Dendritic cell treated with granulocyte-macrophage colony-stimulating factor and Interleukin-4, amounts not matched to agents 40 ng/mL and 50 ng/mL, for 4 days (primary cell): ENCODE measurements around the gene POFUT1.
"Not testable (repeated sequence)": the region's sequence is repeated elsewhere in the genome, so short reads cannot be mapped to it uniquely, and the experiment has no call there.

Experiments
- H3K27ac Mint-ChIP-seq: one replicate; pipeline ENCODE4 v1.8.0; 2022; ENCODE audit warnings: mild to moderate bottlenecking, mixed read lengths
- H3K27me3 Mint-ChIP-seq: one replicate; pipeline ENCODE4 v1.8.0; 2022; ENCODE audit warnings: mild to moderate bottlenecking, mixed read lengths
- H3K36me3 Mint-ChIP-seq: one replicate; pipeline ENCODE4 v1.8.0; 2022; ENCODE audit warnings: low read depth, mixed read lengths
- H3K4me1 Mint-ChIP-seq: one replicate; pipeline ENCODE4 v1.8.0; 2022; ENCODE audit warnings: low read depth, mixed read lengths
- H3K4me3 Mint-ChIP-seq: one replicate; pipeline ENCODE4 v1.8.0; 2022; ENCODE audit warnings: mild to moderate bottlenecking, moderate library complexity, mixed read lengths
- H3K9me3 Mint-ChIP-seq: one replicate; pipeline ENCODE4 v1.8.0; 2022; ENCODE audit warnings: mixed read lengths
- intact Hi-C: fragments of 100-400 bp; cut with micrococcal nuclease; formaldehyde crosslinking; loops from one replicate; pipeline ENCODE4 v1.15.0; 2022

POFUT1 gene

GRCh38 chr20:32193336-32193735, 14.3 kb upstream of the POFUT1 start:
- intact Hi-C loops, H3K9me3 Mint-ChIP-seq, H3K27ac Mint-ChIP-seq, H3K4me3 Mint-ChIP-seq: not testable (repeated sequence)
- peaks cover 15% of the 10 kb centered on the region for H3K27me3 Mint-ChIP-seq
- H3K4me1 Mint-ChIP-seq = peaks cover 42% of the 10 kb centered on the region
- H3K36me3 Mint-ChIP-seq = peaks cover 54% of the 10 kb centered on the region

DNA sequence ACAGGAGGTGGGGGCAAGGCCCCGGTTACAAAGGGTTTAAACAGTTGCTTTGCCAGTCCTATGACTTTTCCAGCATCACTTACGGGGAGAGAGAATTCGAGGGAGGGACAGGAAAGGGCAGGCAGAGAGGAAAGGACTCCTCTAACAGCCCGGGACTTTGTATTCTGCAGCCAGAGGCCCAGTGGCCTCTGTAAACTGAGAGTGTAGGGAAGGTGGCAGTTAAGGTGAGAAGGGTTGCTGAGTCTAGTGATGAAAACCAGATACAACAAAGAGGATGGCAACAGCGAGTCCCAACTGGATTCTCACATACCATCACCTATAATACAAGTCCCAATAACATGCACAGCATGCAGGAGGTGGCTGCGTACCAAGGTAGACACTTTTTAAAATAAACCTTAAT, 13.7 kb upstream of the POFUT1 start:
- Mint-ChIP-seq H3K4me3 (no peak overlapping the region), H3K9me3 (no peaks in the 10 kb centered on the region), H3K27me3 (peaks cover 13% of the 10 kb centered on the region), H3K4me1 (peaks cover 48% of the 10 kb centered on the region), H3K36me3 (peaks cover 56% of the 10 kb centered on the region), H3K27ac (no peak overlapping the region)
- intact Hi-C loops = no loop called here

GRCh38 chr20:32195581-32195980, 12.1 kb upstream of the POFUT1 start:
- H3K36me3 Mint-ChIP-seq = peaks cover 72% of the 10 kb centered on the region
- H3K4me1 Mint-ChIP-seq = peaks cover 60% of the 10 kb centered on the region

GRCh38 chr20:32196613-32197012, 11.1 kb upstream of the POFUT1 start:
- H3K4me1 Mint-ChIP-seq = peaks cover 62% of the 10 kb centered on the region
- intact Hi-C loops, H3K27me3 Mint-ChIP-seq, H3K27ac Mint-ChIP-seq, H3K4me3 Mint-ChIP-seq, H3K9me3 Mint-ChIP-seq: not testable (repeated sequence)
- peaks cover 82% of the 10 kb centered on the region for H3K36me3 Mint-ChIP-seq

More at GRCh38 chr20:32195581-32195980, 12.1 kb upstream of the POFUT1 start:
- Mint-ChIP-seq H3K4me3 (no peak overlapping the region), H3K27me3 (peaks cover 4% of the 10 kb centered on the region), H3K27ac (no peak overlapping the region), H3K9me3 (no peaks in the 10 kb centered on the region)
- intact Hi-C loops = no loop called here

DNA sequence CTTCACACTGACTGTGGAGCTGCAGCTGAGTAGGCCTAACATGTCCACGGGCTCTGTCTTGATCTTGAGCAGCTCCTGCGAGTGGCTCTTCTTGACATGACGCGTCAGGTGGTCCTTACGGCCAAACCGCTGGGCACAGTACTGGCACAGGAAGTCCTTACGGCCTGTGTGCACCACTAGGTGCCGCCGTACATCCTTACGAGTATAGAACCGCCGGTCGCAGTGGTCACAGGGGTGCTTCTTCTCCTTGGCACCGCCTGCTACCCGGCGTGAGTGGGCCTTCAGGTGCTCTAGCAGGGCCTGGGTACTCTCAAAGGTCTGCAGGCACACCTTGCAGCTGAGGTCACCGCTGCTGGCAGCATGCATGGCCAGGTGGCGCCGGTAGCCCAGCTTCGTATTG, 10.5 kb upstream of the POFUT1 start:
- H3K4me3 Mint-ChIP-seq, H3K27me3 Mint-ChIP-seq, H3K9me3 Mint-ChIP-seq, H3K27ac Mint-ChIP-seq, intact Hi-C loops: not testable (repeated sequence)
- Mint-ChIP-seq H3K4me1 (peaks cover 68% of the 10 kb centered on the region), H3K36me3 (peaks cover 87% of the 10 kb centered on the region)

DNA sequence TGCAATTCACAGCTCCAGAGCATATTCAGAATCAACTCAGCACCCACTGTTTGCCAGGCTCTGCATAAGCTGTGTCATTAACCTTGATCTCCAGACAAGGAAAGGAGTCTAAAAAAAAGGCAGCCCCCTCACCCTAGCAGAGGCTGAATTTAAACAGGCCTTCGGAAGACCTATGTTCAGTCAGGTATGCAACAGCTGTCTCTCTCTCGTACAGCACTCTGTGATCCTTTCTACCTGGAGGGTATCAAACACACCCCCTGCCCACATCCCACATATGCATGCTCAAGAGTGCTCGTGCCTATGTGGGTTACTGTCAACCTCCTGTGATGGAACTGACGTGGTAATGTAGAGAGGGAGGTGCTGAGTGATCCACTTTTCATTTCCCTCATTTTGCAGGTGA, 8.7 kb upstream of the POFUT1 start:
- Mint-ChIP-seq H3K4me3 (no peak overlapping the region), H3K27ac (no peak overlapping the region), H3K9me3 (no peaks in the 10 kb centered on the region), H3K4me1 (peaks cover 77% of the 10 kb centered on the region), H3K27me3 (no peaks in the 10 kb centered on the region), H3K36me3 (peaks cover 84% of the 10 kb centered on the region)
- intact Hi-C loops = no loop called here

- no peak overlapping the region for H3K4me3 Mint-ChIP-seq
- H3K27ac Mint-ChIP-seq = no peak overlapping the region
- H3K9me3 Mint-ChIP-seq = no peaks in the 10 kb centered on the region
- peaks cover 65% of the 10 kb centered on the region for H3K36me3 Mint-ChIP-seq
- peaks cover 87% of the 10 kb centered on the region for H3K4me1 Mint-ChIP-seq
- intact Hi-C loops = no loop called here
- H3K27me3 Mint-ChIP-seq = no peaks in the 10 kb centered on the region
Observed at GRCh38 chr20:32201296-32201976, 6.2 kb upstream of the POFUT1 start.

DNA sequence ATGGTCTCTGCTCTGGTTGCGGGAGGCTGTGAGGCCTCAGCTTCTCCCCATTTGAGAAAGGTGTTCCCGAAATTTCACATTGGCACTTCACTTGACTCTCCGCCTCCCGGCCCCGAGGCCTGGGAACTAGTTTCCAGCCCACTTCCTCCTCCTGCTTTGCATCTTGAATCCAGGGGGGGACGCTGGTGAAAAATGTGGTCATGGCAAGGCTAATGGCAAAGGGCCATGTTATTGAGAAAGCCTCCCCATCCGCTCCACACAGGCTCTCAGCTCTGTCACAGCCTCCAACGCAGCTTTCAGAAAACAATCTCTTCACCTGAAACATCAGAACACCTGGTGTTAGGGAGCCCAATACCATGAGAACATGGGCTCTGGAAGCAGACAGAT, 5.7 kb upstream of the POFUT1 start:
- Mint-ChIP-seq H3K36me3 (peaks cover 63% of the 10 kb centered on the region), H3K4me1 (peaks cover 92% of the 10 kb centered on the region), H3K27me3 (no peaks in the 10 kb centered on the region), H3K4me3 (no peak overlapping the region), H3K9me3 (no peaks in the 10 kb centered on the region), H3K27ac (no peak overlapping the region)
- intact Hi-C loops = no loop called here

DNA sequence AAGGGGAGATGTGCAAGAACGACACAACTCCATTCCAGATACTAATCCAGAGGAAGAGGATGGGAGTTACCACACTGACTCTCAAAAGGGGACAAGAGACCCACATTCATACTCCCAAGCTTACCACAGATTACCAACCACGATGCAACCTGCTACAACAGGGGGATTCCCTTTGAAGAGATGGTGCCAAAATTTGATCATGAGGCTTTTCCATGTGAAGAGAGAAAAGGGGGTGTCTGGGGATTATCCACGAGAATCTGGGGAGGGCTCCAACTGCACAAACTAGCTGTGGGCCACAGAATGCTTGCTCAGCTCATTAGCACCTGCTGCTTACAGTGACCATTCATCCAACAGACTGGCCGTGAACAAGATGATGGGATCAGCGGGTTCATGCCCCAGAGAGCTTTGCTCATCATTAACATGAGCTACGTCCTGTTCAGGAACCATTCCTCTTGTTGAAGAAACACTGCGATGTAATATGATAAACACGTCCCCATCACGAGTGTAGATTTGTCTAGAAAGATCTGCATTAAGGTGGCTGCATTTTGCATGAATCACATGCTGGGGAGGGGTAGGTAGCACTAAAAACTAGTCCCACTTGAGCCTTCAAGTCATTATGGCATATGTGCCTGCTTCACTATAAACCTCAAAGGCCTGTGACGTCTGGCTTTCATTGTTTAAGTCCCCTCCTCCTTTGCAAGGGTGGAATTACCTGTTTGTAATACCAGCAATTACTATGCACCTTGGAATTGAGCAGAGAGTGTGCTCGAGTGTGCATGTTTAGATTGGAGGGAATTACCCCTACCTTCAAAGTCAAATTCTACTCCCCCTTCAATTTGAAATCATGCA, 4.1 kb upstream of the POFUT1 start:
- Mint-ChIP-seq H3K27me3 (no peaks in the 10 kb centered on the region), H3K4me3 (no peak overlapping the region), H3K27ac (peak overlapping the region; percentile 31), H3K4me1 (peaks cover 84% of the 10 kb centered on the region), H3K9me3 (no peaks in the 10 kb centered on the region), H3K36me3 (peaks cover 55% of the 10 kb centered on the region)
- intact Hi-C loops = no loop called here

- Mint-ChIP-seq H3K4me1 (peaks cover 84% of the 10 kb centered on the region), H3K4me3 (no peak overlapping the region), H3K27ac (peak overlapping the region; percentile 65), H3K9me3 (no peaks in the 10 kb centered on the region), H3K36me3 (peaks cover 51% of the 10 kb centered on the region), H3K27me3 (no peaks in the 10 kb centered on the region)
- intact Hi-C loops = no loop called here
Observed at GRCh38 chr20:32204205-32205109, 3.2 kb upstream of the POFUT1 start.

DNA sequence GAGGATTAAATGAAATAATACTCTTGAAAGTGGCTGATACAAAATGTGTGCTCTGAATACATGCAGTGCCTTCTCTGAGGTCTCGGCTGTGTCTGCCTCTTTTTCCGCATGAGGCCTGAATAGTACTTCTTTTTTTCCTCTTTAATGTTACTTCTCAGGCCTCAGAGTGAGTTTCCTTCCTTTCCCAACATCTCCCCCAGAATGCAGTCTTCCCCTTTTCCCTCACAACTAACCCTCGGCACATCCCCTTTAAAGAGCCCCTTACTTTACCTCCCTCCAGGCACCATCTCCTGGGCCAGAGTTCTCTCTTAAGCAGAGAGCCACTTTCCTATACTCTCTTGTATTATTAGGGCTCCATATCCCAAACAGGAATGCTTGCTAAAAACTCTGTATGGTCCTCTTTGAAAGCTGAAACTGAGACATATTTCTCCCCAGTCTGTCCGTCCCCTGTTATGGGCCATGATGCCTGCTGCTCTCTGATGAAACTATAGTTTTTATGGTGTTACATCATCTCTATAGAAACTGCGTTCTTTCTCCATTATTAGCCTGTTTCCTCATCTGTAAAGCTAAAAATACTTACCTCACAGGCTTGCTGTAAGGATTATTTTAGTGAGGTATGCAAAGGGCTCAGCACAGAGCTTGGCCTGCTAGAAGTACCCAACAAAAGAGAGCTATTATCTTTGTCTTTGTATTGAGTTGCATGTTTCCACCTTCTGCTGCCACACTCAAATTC, 2.4 kb upstream of the POFUT1 start:
- peaks cover 51% of the 10 kb centered on the region for H3K36me3 Mint-ChIP-seq
- H3K4me1 Mint-ChIP-seq = peaks cover 84% of the 10 kb centered on the region
- peak overlapping the region; percentile 85 for H3K27ac Mint-ChIP-seq
- intact Hi-C loops = no loop called here
- no peaks in the 10 kb centered on the region for H3K27me3 Mint-ChIP-seq
- peak overlapping the region; percentile 39 for H3K4me3 Mint-ChIP-seq
- no peaks in the 10 kb centered on the region for H3K9me3 Mint-ChIP-seq

- Mint-ChIP-seq H3K27me3 (no peaks in the 10 kb centered on the region), H3K36me3 (peaks cover 51% of the 10 kb centered on the region)
Observed at GRCh38 chr20:32205843-32206759, 1.6 kb upstream of the POFUT1 start.

More at GRCh38 chr20:32205843-32206759, 1.6 kb upstream of the POFUT1 start:
- intact Hi-C loops = loop anchor here (2.0 kb wide), 2 partner anchors 51 to 153 kb away; partner anchors contain the start of gene ASXL1
- Mint-ChIP-seq H3K9me3 (no peaks in the 10 kb centered on the region), H3K27ac (peak overlapping the region; percentile 85), H3K4me3 (peak overlapping the region; percentile 89), H3K4me1 (peaks cover 77% of the 10 kb centered on the region)
